Panc1 (cell line): ENCODE measurements around the gene CTNND2. TPM values are rescaled to one million over a fixed set of nuclear protein-coding genes. Genes with fewer than 3 reads are reported as not detected.

Experiments used
- ATAC-seq: fragments of 200-7000 bp; cut with Tn5 transposase; 2 replicates; pipeline ENCODE4 v1.9.1; 2020; ENCODE audit warnings: mild to moderate bottlenecking, moderate library complexity
- BruUV-seq: library from RNA; stranded (reverse); fragments of 400-500 nt; replicated peaks from 2 replicates; lab custom pipeline; 2021; lab: Mats Ljungman, UMichigan
- CTCF ChIA-PET: fragments of 300-600 bp; sonication (Branson Sonifier 250); formaldehyde crosslinking; loops from one replicate; lab custom pipeline; 2022; ENCODE audit warnings: antibody characterized with exemption; lab: Charles Lee
- POLR2A ChIA-PET: fragments of 300-600 bp; sonication (Branson Sonifier 250); formaldehyde crosslinking; loops from one replicate; lab custom pipeline; 2022; ENCODE audit warnings: antibody characterized with exemption; lab: Charles Lee
- DNase-seq: peaks from one replicate; pipeline ENCODE4 v3.0.0-alpha.2; 2010; ENCODE audit warnings: low read depth, low spot score
- H3K27ac ChIP-seq: 2 replicates; pipeline ENCODE4 v1.5.1; 2011; ENCODE audit warnings: mild to moderate bottlenecking, low read length, inconsistent platforms
- H3K27me3 ChIP-seq: fragments of 200-500 bp; sonication (Bioruptor generic); 2 replicates; pipeline ENCODE4 v1.6.0; 2014; ENCODE audit warnings: low read length, inconsistent platforms; ENCODE audit not compliant: control insufficient read depth, insufficient read depth
- H3K36me3 ChIP-seq: fragments of 200-500 bp; sonication (Bioruptor generic); 2 replicates; pipeline ENCODE4 v1.5.1; 2014; ENCODE audit warnings: inconsistent platforms, mild to moderate bottlenecking, low read length, moderate library complexity; ENCODE audit not compliant: control insufficient read depth, insufficient read depth
- H3K4me1 ChIP-seq: 2 replicates; pipeline ENCODE4 v1.5.1; 2011; ENCODE audit warnings: inconsistent platforms, mild to moderate bottlenecking, low read length, moderate library complexity; ENCODE audit not compliant: control insufficient read depth, insufficient read depth
- H3K4me3 ChIP-seq, 2 experiments: 2 replicates each; pipeline ENCODE4 v1.5.1; 2011 to 2012; ENCODE audit warnings: low read depth in 2 of 2, low read length in 2 of 2, mild to moderate bottlenecking in 2 of 2, inconsistent platforms in 1 of 2, moderate library complexity in 1 of 2
- H3K9me3 ChIP-seq: fragments of 200-500 bp; sonication (Bioruptor generic); 2 replicates; pipeline ENCODE4 v1.5.1; 2014; ENCODE audit warnings: low read depth, mild to moderate bottlenecking, inconsistent platforms, low read length, moderate library complexity; ENCODE audit not compliant: control insufficient read depth, insufficient read depth
- POLR2AphosphoS5 ChIP-seq: IDR thresholded peaks from 2 replicates; pipeline ENCODE4 v1.6.1; 2012; ENCODE audit warnings: mild to moderate bottlenecking, low read depth, low read length, moderate library complexity
- REST ChIP-seq, 2 experiments: IDR thresholded peaks; 2 replicates each; pipeline ENCODE4 v1.6.1; 2011 to 2012; ENCODE audit warnings: low read depth in 2 of 2, control low read depth in 1 of 2, low read length in 1 of 2, mild to moderate bottlenecking in 1 of 2, moderate library complexity in 1 of 2; ENCODE audit not compliant: insufficient read depth in 1 of 2
- SIN3A ChIP-seq: IDR thresholded peaks from 2 replicates; pipeline ENCODE4 v1.6.1; 2012; ENCODE audit warnings: low read depth, mild to moderate bottlenecking, low read length, moderate library complexity, borderline replicate concordance; ENCODE audit not compliant: insufficient read depth
- TCF7L2 ChIP-seq: IDR thresholded peaks from 2 replicates; pipeline ENCODE4 v1.6.1; 2011; ENCODE audit warnings: mild to moderate bottlenecking, low read depth, low read length, inconsistent platforms
- in situ Hi-C: cut with HindIII; loops from 2 replicates; pipeline ENCODE4 v1.10.0; 2016; ENCODE audit warnings: low sequenced_read_pairs, low pct_unique_long_range_greater_than_20kb
- intact Hi-C: fragments of 100-400 bp; cut with micrococcal nuclease; formaldehyde crosslinking; loops from one replicate; pipeline ENCODE4 v1.10.0; 2022; ENCODE audit not compliant: unreplicated experiment
- total RNA-seq: library from RNA; stranded (reverse); gene quantifications from one replicate; pipeline ENCODE4 v1.2.1, GENCODE V29; 2021; ENCODE audit not compliant: unreplicated experiment
- TF ChIP-seq, protein P1 (sequence below): fragments of 450-650 bp; IDR thresholded peaks from 2 replicates; pipeline ENCODE4 v1.5.1; 2017; ENCODE audit warnings: mild to moderate bottlenecking

CTNND2 gene
- total RNA-seq, 1 experiment from 2014 or later: 1.0 TPM

DNA sequence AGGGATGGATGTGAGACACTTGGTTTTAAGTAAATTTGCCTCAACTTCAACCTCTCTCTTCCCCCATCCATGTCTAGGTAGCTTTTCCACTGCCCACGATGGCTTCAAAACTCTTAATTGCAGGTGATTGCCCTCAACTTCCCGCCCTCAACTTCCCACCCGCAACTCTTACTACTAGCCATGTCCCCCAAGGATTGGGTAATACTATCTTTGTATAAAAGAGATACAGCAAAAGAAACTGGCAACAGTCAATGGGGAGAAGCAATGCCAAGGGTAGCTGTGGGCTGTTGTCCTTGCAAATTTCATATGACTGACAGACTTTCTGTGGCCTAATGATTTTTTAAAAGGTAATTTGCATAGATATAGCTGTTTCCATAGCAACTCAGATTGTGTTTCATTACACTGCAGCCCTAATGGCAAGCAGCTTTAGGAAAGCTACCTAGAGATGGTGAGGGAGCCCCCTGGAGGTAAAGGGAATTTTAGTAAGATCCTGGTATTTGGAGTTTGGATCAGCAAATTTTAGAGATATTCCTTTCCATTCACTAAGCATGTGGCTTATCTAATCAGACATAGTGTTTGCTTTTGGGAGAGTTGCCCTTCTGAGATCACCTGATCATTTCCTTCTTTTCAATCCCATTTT is 721.7 kb downstream of the CTNND2 start:
- ATAC-seq: peak; percentile 74
- CTCF ChIA-PET: interaction anchor here (0.6 kb wide), 1 partner anchor 193 kb away, joined by 3 read pairs; no protein-coding TSS in a partner anchor
- Histone ChIP-seq H3K27me3 (peaks cover 7% of the 10 kb centered on the region), H3K9me3 (no peaks in the 10 kb centered on the region), H3K4me3 (no peak overlapping the region), H3K27ac (no peak overlapping the region), H3K4me1 (no peaks in the 10 kb centered on the region), H3K36me3 (no peaks in the 10 kb centered on the region)
- POLR2A ChIA-PET: no interaction called here
- DNase-seq: peak; percentile 12
- intact Hi-C loops (loop anchor here (5.0 to 10.0 kb wide), 3 partner anchors 188 to 728 kb away; no protein-coding TSS in a partner anchor), in situ Hi-C loops (no loop called here)
- TF ChIP-seq, protein P1, sequence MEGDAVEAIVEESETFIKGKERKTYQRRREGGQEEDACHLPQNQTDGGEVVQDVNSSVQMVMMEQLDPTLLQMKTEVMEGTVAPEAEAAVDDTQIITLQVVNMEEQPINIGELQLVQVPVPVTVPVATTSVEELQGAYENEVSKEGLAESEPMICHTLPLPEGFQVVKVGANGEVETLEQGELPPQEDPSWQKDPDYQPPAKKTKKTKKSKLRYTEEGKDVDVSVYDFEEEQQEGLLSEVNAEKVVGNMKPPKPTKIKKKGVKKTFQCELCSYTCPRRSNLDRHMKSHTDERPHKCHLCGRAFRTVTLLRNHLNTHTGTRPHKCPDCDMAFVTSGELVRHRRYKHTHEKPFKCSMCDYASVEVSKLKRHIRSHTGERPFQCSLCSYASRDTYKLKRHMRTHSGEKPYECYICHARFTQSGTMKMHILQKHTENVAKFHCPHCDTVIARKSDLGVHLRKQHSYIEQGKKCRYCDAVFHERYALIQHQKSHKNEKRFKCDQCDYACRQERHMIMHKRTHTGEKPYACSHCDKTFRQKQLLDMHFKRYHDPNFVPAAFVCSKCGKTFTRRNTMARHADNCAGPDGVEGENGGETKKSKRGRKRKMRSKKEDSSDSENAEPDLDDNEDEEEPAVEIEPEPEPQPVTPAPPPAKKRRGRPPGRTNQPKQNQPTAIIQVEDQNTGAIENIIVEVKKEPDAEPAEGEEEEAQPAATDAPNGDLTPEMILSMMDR: peak; percentile 71
- no peak for TF ChIP-seq SIN3A
- BruUV-seq: no TSS peak

DNA sequence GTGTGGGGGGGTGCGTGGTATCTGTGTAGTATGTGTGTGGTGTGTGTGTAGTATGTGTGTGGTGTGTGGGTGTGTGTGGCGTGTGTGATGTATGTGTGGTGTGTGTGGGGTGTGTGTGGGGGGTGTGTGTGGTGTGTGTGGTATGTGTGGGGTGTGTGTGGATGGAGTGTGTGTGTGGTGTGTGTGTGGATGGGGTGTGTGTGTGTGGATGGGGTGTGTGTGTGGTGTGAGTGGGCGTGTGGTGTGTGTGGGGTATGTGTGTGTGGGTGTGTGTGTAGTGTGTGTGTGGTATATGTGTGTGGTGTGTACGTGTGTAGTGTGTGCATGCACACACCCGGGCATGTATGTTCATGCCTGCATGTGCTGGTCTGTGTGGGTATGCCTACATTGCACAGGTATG is 722.3 kb downstream of the CTNND2 start:
- in situ Hi-C loops: no loop called here
- Histone ChIP-seq H3K36me3 (no peaks in the 10 kb centered on the region), H3K4me3 (no peak overlapping the region), H3K27me3 (peaks cover 6% of the 10 kb centered on the region), H3K9me3 (no peaks in the 10 kb centered on the region), H3K27ac (no peak overlapping the region), H3K4me1 (no peaks in the 10 kb centered on the region)
- no TSS peak for BruUV-seq
- intact Hi-C loops: loop anchor here (5.0 to 10.0 kb wide), 3 partner anchors 187 to 727 kb away; no protein-coding TSS in a partner anchor
- TF ChIP-seq SIN3A (no peak), TCF7L2 (no peak), POLR2AphosphoS5 (no peak), REST (IDR thresholded peaks at IDR 0.05; ENCODE audit: insufficient read depth in 1 of 2, low read depth in 2 of 2, low read length in 1 of 2) (no peak)
- TF ChIP-seq, protein P1: no peak
- ATAC-seq (peak; percentile 30; the same call in 1 of the 2 replicates), DNase-seq (no peak)
- ChIA-PET CTCF (no interaction called here), POLR2A (no interaction called here)
